ENCODE measurements around the gene RALGAPA2. TPM values are rescaled to one million over a fixed set of nuclear protein-coding genes. Genes with fewer than 3 reads are reported as not detected.

Gene RALGAPA2
- polyA plus RNA-seq, 1 of the 3 experiments (the other 2 are of a cell fraction): 1.0 TPM

- TF ChIP-seq, protein P1, sequence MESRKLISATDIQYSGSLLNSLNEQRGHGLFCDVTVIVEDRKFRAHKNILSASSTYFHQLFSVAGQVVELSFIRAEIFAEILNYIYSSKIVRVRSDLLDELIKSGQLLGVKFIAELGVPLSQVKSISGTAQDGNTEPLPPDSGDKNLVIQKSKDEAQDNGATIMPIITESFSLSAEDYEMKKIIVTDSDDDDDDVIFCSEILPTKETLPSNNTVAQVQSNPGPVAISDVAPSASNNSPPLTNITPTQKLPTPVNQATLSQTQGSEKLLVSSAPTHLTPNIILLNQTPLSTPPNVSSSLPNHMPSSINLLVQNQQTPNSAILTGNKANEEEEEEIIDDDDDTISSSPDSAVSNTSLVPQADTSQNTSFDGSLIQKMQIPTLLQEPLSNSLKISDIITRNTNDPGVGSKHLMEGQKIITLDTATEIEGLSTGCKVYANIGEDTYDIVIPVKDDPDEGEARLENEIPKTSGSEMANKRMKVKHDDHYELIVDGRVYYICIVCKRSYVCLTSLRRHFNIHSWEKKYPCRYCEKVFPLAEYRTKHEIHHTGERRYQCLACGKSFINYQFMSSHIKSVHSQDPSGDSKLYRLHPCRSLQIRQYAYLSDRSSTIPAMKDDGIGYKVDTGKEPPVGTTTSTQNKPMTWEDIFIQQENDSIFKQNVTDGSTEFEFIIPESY (IDR thresholded peaks at IDR 0.05; ENCODE audit: borderline replicate concordance, low read depth): no peak
- TF ChIP-seq TAF1 (IDR thresholded peaks at IDR 0.05; ENCODE audit: borderline replicate concordance, low read depth, low read length): no peak
- TF ChIP-seq, protein P2, sequence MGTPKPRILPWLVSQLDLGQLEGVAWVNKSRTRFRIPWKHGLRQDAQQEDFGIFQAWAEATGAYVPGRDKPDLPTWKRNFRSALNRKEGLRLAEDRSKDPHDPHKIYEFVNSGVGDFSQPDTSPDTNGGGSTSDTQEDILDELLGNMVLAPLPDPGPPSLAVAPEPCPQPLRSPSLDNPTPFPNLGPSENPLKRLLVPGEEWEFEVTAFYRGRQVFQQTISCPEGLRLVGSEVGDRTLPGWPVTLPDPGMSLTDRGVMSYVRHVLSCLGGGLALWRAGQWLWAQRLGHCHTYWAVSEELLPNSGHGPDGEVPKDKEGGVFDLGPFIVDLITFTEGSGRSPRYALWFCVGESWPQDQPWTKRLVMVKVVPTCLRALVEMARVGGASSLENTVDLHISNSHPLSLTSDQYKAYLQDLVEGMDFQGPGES (IDR thresholded peaks at IDR 0.05; ENCODE audit: low read depth, low read length): no peak
- no peak for TF ChIP-seq EZH2phosphoT487 (IDR thresholded peaks at IDR 0.05; ENCODE audit: borderline replicate concordance, low read depth)
Measured at GRCh38 chr20:20632644-20633043, 79.8 kb downstream of the RALGAPA2 start (continued).

DNA sequence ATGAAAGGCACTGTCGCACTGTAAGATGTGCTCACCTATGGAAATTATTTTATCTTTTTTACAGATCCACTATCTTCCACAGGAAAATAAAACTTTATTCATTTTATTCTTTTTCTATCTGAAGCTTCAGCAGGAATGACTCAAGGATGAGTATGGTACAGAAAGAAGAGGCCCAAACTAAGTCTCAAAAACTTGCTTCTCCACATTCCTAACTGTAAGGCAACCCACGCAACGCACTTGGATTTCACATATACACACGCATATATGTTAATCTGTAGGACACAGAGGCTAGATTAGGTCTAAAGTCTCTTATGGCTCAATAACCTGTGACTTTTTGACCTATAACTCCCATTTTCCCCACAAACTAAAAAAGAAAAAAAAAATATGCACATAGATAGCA is 81.9 kb downstream of the RALGAPA2 start:
- ChIA-PET POLR2A (no interaction called here), CTCF (no interaction called here)
- 93% methylated on average over 4 of the region's 4 CpGs for WGBS (ENCODE audit: low lambda C conversion rate)
- H3K4me1 ChIP-seq (ENCODE audit: control insufficient read depth in 1 of 2, insufficient read depth in 2 of 2, low read depth in 1 of 2, low read length in 1 of 2): no peaks in the 10 kb centered on the region
- H3K27me3 ChIP-seq (ENCODE audit: insufficient read depth): no peaks in the 10 kb centered on the region
- TF ChIP-seq, protein P3, sequence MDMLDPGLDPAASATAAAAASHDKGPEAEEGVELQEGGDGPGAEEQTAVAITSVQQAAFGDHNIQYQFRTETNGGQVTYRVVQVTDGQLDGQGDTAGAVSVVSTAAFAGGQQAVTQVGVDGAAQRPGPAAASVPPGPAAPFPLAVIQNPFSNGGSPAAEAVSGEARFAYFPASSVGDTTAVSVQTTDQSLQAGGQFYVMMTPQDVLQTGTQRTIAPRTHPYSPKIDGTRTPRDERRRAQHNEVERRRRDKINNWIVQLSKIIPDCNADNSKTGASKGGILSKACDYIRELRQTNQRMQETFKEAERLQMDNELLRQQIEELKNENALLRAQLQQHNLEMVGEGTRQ (IDR thresholded peaks at IDR 0.05; ENCODE audit: borderline replicate concordance, low read depth, low read length): no peak
- TF ChIP-seq RFX5 (IDR thresholded peaks at IDR 0.05; ENCODE audit: low read length): no peak
- TF ChIP-seq TCF12 (IDR thresholded peaks at IDR 0.05): no peak
- TF ChIP-seq NFIC (IDR thresholded peaks at IDR 0.05; ENCODE audit: borderline replicate concordance): no peak
- no peak for TF ChIP-seq EP300 (IDR thresholded peaks at IDR 0.05; ENCODE audit: borderline replicate concordance in 1 of 2, low read depth in 1 of 2, low read length in 1 of 2)
- TF ChIP-seq RAD21 (IDR thresholded peaks at IDR 0.05; ENCODE audit: low read length): no peak
- no peak for TF ChIP-seq TEAD4 (IDR thresholded peaks at IDR 0.05; ENCODE audit: borderline replicate concordance, insufficient read depth)
- H3K4me3 ChIP-seq (ENCODE audit: low read depth in 2 of 2, low read length in 1 of 2): no peak overlapping the region
- no peaks in the 10 kb centered on the region for H3K79me2 ChIP-seq (ENCODE audit: insufficient read depth)
- no peak overlapping the region for H3K9ac ChIP-seq
- H3K36me3 ChIP-seq (replicated peaks in 1 of 2; ENCODE audit: control insufficient read depth in 1 of 2, insufficient read depth in 2 of 2, low read length in 1 of 2): peaks cover 0 to 7% of the 10 kb centered on the region in 2 experiments
- H3K27ac ChIP-seq (ENCODE audit: low read depth in 2 of 2, low read length in 1 of 2): no peak overlapping the region
- H2AFZ ChIP-seq (ENCODE audit: low read depth): no peak overlapping the region
- DNase-seq: no peak
- no peaks in the 10 kb centered on the region for H3K9me3 ChIP-seq
- H3F3A ChIP-seq (replicated peaks; ENCODE audit: insufficient read depth): no peaks in the 10 kb centered on the region
- no peaks in the 10 kb centered on the region for H4K20me1 ChIP-seq (ENCODE audit: insufficient read depth)
- no peak overlapping the region for H3K4me2 ChIP-seq
- H3K9me2 ChIP-seq: no peaks in the 10 kb centered on the region
